HepG2 (cell line): ENCODE results near the gene ATP2A2. TPM values are rescaled to one million over a fixed set of nuclear protein-coding genes. Genes with fewer than 3 reads are reported as not detected.

Experiments
- ATAC-seq: fragments of 200-7000 bp; cut with Tn5 transposase; 3 replicates; pipeline ENCODE4 v1.9.1; 2020; ENCODE audit warnings: mild to moderate bottlenecking, moderate library complexity
- BruUV-seq: library from RNA; stranded (reverse); fragments of 400-500 nt; replicated peaks from 2 replicates; lab custom pipeline; 2021; lab: Mats Ljungman, UMichigan
- CTCF ChIA-PET: fragments of 300-600 bp; formaldehyde crosslinking; extraction: SDS; loops from one replicate; lab custom pipeline; 2021; ENCODE audit warnings: low total read pairs, inconsistent platforms, low intra/inter-chr PET ratio; lab: Yijun Ruan, JAX
- POLR2A ChIA-PET: fragments of 350-600 bp; sonication (Branson Sonifier 250); formaldehyde crosslinking; loops from one replicate; lab custom pipeline; 2020; ENCODE audit warnings: antibody characterized with exemption, inconsistent platforms; lab: Yijun Ruan, JAX
- DNase-seq: peaks from one replicate; pipeline ENCODE4 v3.0.0-alpha.2; 2015; ENCODE audit warnings: low spot score
- FAIRE-seq: peaks from 3 replicates; lab custom pipeline; 2011; peaks lifted over from hg19 to GRCh38; lab: Jason Lieb, UNC
- H2AFZ ChIP-seq: one replicate; pipeline ENCODE4 v1.6.1; 2011; ENCODE audit warnings: low read length, inconsistent platforms
- H3K27ac ChIP-seq: fragments of 300-600 bp; 3 replicates; pipeline ENCODE4 v1.8.0; 2011; ENCODE audit warnings: mixed run types, mild to moderate bottlenecking, mixed read lengths, low read length, inconsistent platforms; ENCODE audit not compliant: insufficient read depth; ENCODE audit errors: extremely low read length
- H3K27me3 ChIP-seq, 2 experiments: fragments of 200-600 bp in 1 of 2; 2 replicates in 1 of 2; 3 replicates in 1 of 2; pipeline versions ENCODE4 v1.6.0 to v1.8.0; 2011; ENCODE audit warnings: low read length in 2 of 2, mild to moderate bottlenecking in 2 of 2, moderate library complexity in 2 of 2, inconsistent platforms in 1 of 2; ENCODE audit not compliant: insufficient read depth in 2 of 2, control insufficient read depth in 1 of 2
- H3K36me3 ChIP-seq, 2 experiments: fragments of 200-600 bp in 1 of 2; replicated peaks in 1 of 2; 2 replicates in 1 of 2; 3 replicates in 1 of 2; pipeline versions ENCODE4 v1.5.1 to v1.8.0; 2011; ENCODE audit warnings: low read length in 2 of 2, inconsistent platforms in 1 of 2; ENCODE audit not compliant: insufficient read depth in 2 of 2, control insufficient read depth in 1 of 2
- H3K4me1 ChIP-seq: 2 replicates; pipeline ENCODE4 v1.5.1; 2012; ENCODE audit warnings: low read length, inconsistent platforms; ENCODE audit not compliant: insufficient read depth
- H3K4me2 ChIP-seq: 2 replicates; pipeline ENCODE4 v1.6.0; 2011; ENCODE audit warnings: low read depth, low read length, inconsistent platforms
- H3K4me3 ChIP-seq, 3 experiments: fragments of 200-600 bp in 1 of 3; sonication (generic), shearing (Covaris generic) in 1 of 3; replicated peaks in 1 of 3; 2 replicates each; pipeline ENCODE4 v1.5.1; 2011 to 2016; ENCODE audit warnings: low read length in 3 of 3, inconsistent platforms in 2 of 3, low read depth in 2 of 3, mild to moderate bottlenecking in 2 of 3, control low read depth in 1 of 3, mixed read lengths in 1 of 3; ENCODE audit not compliant: insufficient read depth in 1 of 3
- H3K79me2 ChIP-seq: one replicate; pipeline ENCODE4 v1.6.1; 2011; ENCODE audit warnings: low read length, inconsistent platforms; ENCODE audit not compliant: insufficient read depth
- H3K9ac ChIP-seq: 2 replicates; pipeline ENCODE4 v1.6.0; 2011; ENCODE audit warnings: mild to moderate bottlenecking, low read depth, low read length, inconsistent platforms; ENCODE audit not compliant: insufficient read depth
- H3K9me3 ChIP-seq: 2 replicates; pipeline ENCODE4 v1.5.1; 2012; ENCODE audit warnings: mild to moderate bottlenecking, low read length
- H4K20me1 ChIP-seq: 2 replicates; pipeline ENCODE4 v1.6.0; 2011; ENCODE audit warnings: inconsistent platforms, mild to moderate bottlenecking, low read length, moderate library complexity; ENCODE audit not compliant: insufficient read depth
- HOMEZ ChIP-seq: IDR thresholded peaks from 2 replicates; pipeline ENCODE4 v1.6.1; 2016; ENCODE audit warnings: low read depth
- JDP2 ChIP-seq: sonication (generic); formaldehyde crosslinking; IDR thresholded peaks from 2 replicates; pipeline ENCODE4 v1.8.1; 2022; ENCODE audit warnings: missing genetic modification reagents, borderline replicate concordance
- NR2F6 ChIP-seq, 2 experiments: IDR thresholded peaks; 2 replicates each; pipeline ENCODE4 v1.6.1; 2016; ENCODE audit warnings: antibody characterized with exemption in 1 of 2, mild to moderate bottlenecking in 1 of 2
- POLR2G ChIP-seq: fragments of 200-400 bp; formaldehyde crosslinking; IDR thresholded peaks from 2 replicates; pipeline ENCODE4 v1.6.1; 2018; ENCODE audit warnings: mild to moderate bottlenecking, low read depth, low read length, moderate library complexity
- PRDM4 ChIP-seq: sonication (generic); formaldehyde crosslinking; IDR thresholded peaks from 2 replicates; pipeline ENCODE4 v1.9.0; 2021; ENCODE audit warnings: missing genetic modification reagents, borderline replicate concordance
- RBM22 ChIP-seq: fragments of 200-400 bp; formaldehyde crosslinking; optimal IDR thresholded peaks from 2 replicates; pipeline ENCODE3; 2017; ENCODE audit warnings: mild to moderate bottlenecking, low read length, moderate library complexity
- SALL2 ChIP-seq: sonication (generic); formaldehyde crosslinking; IDR thresholded peaks from 2 replicates; pipeline ENCODE4 v1.8.1; 2023; ENCODE audit warnings: mild to moderate bottlenecking, missing genetic modification reagents, inconsistent platforms
- ZBTB37 ChIP-seq: sonication (generic); formaldehyde crosslinking; IDR thresholded peaks from 2 replicates; pipeline ENCODE4 v1.4.0; 2020; ENCODE audit warnings: mild to moderate bottlenecking, missing genetic modification reagents
- ZBTB7B ChIP-seq: sonication (generic); formaldehyde crosslinking; IDR thresholded peaks from 2 replicates; pipeline ENCODE4 v1.4.0; 2020; ENCODE audit warnings: missing genetic modification reagents
- ZNF792 ChIP-seq: IDR thresholded peaks from 2 replicates; pipeline ENCODE4 v1.6.1; 2016
- WGBS: methylation state at CpG from one replicate; pipeline ENCODE4 v1.1.6; 2017; ENCODE audit warnings: low lambda C conversion rate; 5-methylcytosine and 5-hydroxymethylcytosine counted together
- in situ Hi-C: cut with HindIII; loops from 2 replicates; pipeline ENCODE4 v1.10.0; 2017; ENCODE audit warnings: low pct_unique_long_range_greater_than_20kb; ENCODE audit not compliant: extremely low pct_ligation_motif_present
- intact Hi-C: fragments of 100-400 bp; cut with micrococcal nuclease; formaldehyde crosslinking; loops from one replicate; pipeline ENCODE4 v1.10.0; 2022; ENCODE audit not compliant: unreplicated experiment
- polyA plus RNA-seq, 8 experiments: library from polyadenylated mRNA; depleted of rRNA in 3 of 8; stranded (reverse) in 7 of 8; unstranded in 1 of 8; fragments of >200 nt; fragmentation: Illumina TruSeq in 4 of 8; extraction: Trizol in 4 of 8; gene quantifications; 2 replicates each; pipeline versions ENCODE4 v1.2.1 to v1.2.3, GENCODE V29; 2011 to 2016; ENCODE audit warnings: low read depth in 4 of 8, missing spikeins in 1 of 8, mixed read lengths in 1 of 8; ENCODE audit not compliant: insufficient read depth in 1 of 8
- total RNA-seq, 5 experiments: library from RNA; depleted of rRNA; stranded (reverse); fragments of >200 nt; fragmentation: Illumina TruSeq; extraction: Trizol; gene quantifications; 2 replicates each; pipeline ENCODE4 v1.2.3, GENCODE V29; 2016; ENCODE audit warnings: low read depth in 1 of 5

ATP2A2 gene
- total and polyA plus RNA-seq, 2 of the 13 experiments (the other 11 are each of a cell fraction or from before 2014, with no cell fraction given): 35.4 to 85.5 TPM

GRCh38 chr12:110348431-110349059 lies 67.5 kb downstream of the ATP2A2 start:
- ChIA-PET CTCF (no interaction called here), POLR2A (no interaction called here)
- H3K9me3 ChIP-seq: no peaks in the 10 kb centered on the region
- peaks cover 25% of the 10 kb centered on the region for H3K4me1 ChIP-seq
- no peaks in the 10 kb centered on the region for H3K79me2 ChIP-seq
- no peak for TF ChIP-seq PRDM4 (CRISPR knock-in tag)
- 0 out of 2 replicates have a peak, but pooled peaks have one; percentile 39 for TF ChIP-seq POLR2G
- peak; percentile 84 for TF ChIP-seq RBM22
- H2AFZ ChIP-seq: no peak overlapping the region
- intact Hi-C loops: no loop called here
- peaks cover 24 to 62% of the 10 kb centered on the region in 2 experiments for H3K36me3 ChIP-seq
- no peaks in the 10 kb centered on the region for H3K27me3 ChIP-seq
- DNase-seq (no peak), FAIRE-seq (no peak), ATAC-seq (no peak)
- H3K4me2 ChIP-seq: no peak overlapping the region
- no peaks in the 10 kb centered on the region for H4K20me1 ChIP-seq
- no TSS peak for BruUV-seq
- H3K27ac ChIP-seq: no peak overlapping the region
- in situ Hi-C loops: no loop called here
- H3K9ac ChIP-seq: no peak overlapping the region
- WGBS: 94% methylated on average over 7 of the region's 7 CpGs
- H3K4me3 ChIP-seq: no peak overlapping the region

GRCh38 chr12:110349096-110349495 lies 68.0 kb downstream of the ATP2A2 start:
- no CpG with 5 or more reads among the region's 4 CpGs for WGBS
- BruUV-seq: no TSS peak
- Histone ChIP-seq H2AFZ (no peak overlapping the region), H3K9me3 (no peaks in the 10 kb centered on the region), H4K20me1 (no peaks in the 10 kb centered on the region), H3K27ac (no peak overlapping the region), H3K4me2 (no peak overlapping the region), H3K36me3 (peaks cover 21 to 56% of the 10 kb centered on the region in 2 experiments), H3K4me1 (peaks cover 19% of the 10 kb centered on the region), H3K79me2 (no peaks in the 10 kb centered on the region), H3K27me3 (no peaks in the 10 kb centered on the region), H3K9ac (no peak overlapping the region), H3K4me3 (no peak overlapping the region)
- ChIA-PET POLR2A (no interaction called here), CTCF (no interaction called here)
- in situ Hi-C loops: no loop called here
- ATAC-seq: no peak
- intact Hi-C loops: no loop called here
- no peak for DNase-seq
- no peak for FAIRE-seq
- TF ChIP-seq ZBTB7B (CRISPR knock-in tag) (no peak), NR2F6 (IDR thresholded peaks at IDR 0.05) (no peak), NR2F6 (CRISPR knock-in tag; IDR thresholded peaks at IDR 0.05) (no peak), SALL2 (CRISPR knock-in tag) (no peak), JDP2 (CRISPR knock-in tag) (no peak), ZNF792 (CRISPR knock-in tag) (no peak), ZBTB37 (no peak), HOMEZ (CRISPR knock-in tag) (no peak)
